ENCODE data around the gene NAV1. TPM values are rescaled to one million over a fixed set of nuclear protein-coding genes. Genes with fewer than 3 reads are reported as not detected.

Gene NAV1
- total and polyA plus RNA-seq, 4 donors: 43.6 to 96.3 (median 70.6) TPM

GRCh38 chr1:201568265-201568664 is 29.3 kb downstream of the NAV1 start:
- Histone ChIP-seq H3K27ac (ENCODE audit: low read depth, low read length) (no peak overlapping the region), H3K4me3 (ENCODE audit: low read depth, low read length) (no peak overlapping the region), H3K27me3 (ENCODE audit: control insufficient read depth, insufficient read depth, low read length) (no peaks in the 10 kb centered on the region), H3K4me1 (ENCODE audit: control insufficient read depth, insufficient read depth, low read length) (peaks cover 63% of the 10 kb centered on the region), H3K9me3 (ENCODE audit: control insufficient read depth, insufficient read depth, low read length) (no peaks in the 10 kb centered on the region), H3K36me3 (ENCODE audit: control insufficient read depth, insufficient read depth, low read length) (no peaks in the 10 kb centered on the region)
- no CpG with 5 or more reads among the region's 6 CpGs for WGBS (ENCODE audit: insufficient coverage)
- no peak for DNase-seq (ENCODE audit: low read depth in 4 of 6, low spot score in 6 of 6)

- H3K9me3 ChIP-seq (ENCODE audit: control insufficient read depth, insufficient read depth, low read length): no peaks in the 10 kb centered on the region
- H3K27ac ChIP-seq (ENCODE audit: low read depth, low read length): no peak overlapping the region
- H3K36me3 ChIP-seq (ENCODE audit: control insufficient read depth, insufficient read depth, low read length): no peaks in the 10 kb centered on the region
- WGBS (ENCODE audit: insufficient coverage): 89% methylated on average over 2 of the region's 4 CpGs
- H3K27me3 ChIP-seq (ENCODE audit: control insufficient read depth, insufficient read depth, low read length): no peaks in the 10 kb centered on the region
- H3K4me3 ChIP-seq (ENCODE audit: low read depth, low read length): no peak overlapping the region
- peaks cover 57% of the 10 kb centered on the region for H3K4me1 ChIP-seq (ENCODE audit: control insufficient read depth, insufficient read depth, low read length)
- no peak for DNase-seq (ENCODE audit: low read depth in 4 of 6, low spot score in 6 of 6)
Observed at GRCh38 chr1:201568859-201569294, 29.9 kb downstream of the NAV1 start.

DNA sequence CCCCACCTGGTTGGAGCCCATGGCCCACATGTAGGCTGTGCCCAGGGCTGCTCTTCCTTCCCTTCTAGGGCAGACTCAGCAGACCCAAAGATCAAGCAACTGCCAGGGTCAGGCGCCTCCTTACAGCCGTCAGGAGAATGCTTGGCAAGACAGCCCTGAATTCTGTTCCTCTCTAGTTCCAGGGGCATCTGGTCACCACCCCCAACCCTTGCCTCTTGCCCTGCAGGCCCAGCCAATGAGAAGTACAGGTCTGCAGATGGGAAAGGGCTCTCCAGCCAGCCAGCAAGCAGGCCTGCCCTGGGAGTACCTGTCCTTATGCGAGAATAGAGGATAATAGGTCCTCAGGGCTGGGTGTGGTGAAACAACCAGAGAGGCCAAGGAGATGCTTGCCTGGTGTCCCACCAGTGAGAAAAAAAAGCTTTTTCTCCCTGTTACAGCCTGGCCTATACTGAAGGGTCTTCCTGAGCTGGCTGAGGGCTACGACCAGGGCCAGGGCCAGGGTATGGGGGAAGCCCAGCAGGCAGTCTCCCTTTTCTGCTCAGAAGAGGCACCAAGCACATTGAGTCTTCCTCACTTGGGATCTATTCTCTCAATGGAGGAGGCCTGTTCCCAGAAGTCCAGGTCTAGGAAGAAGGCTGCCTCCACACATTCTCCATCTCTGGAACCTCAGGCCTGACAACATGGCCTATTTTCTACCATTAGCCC is 31.4 kb downstream of the NAV1 start:
- Histone ChIP-seq H3K9me3 (ENCODE audit: control insufficient read depth, insufficient read depth, low read length) (no peaks in the 10 kb centered on the region), H3K4me3 (ENCODE audit: low read depth, low read length) (no peak overlapping the region), H3K27ac (ENCODE audit: low read depth, low read length) (no peak overlapping the region), H3K27me3 (ENCODE audit: control insufficient read depth, insufficient read depth, low read length) (no peaks in the 10 kb centered on the region), H3K4me1 (ENCODE audit: control insufficient read depth, insufficient read depth, low read length) (peaks cover 47% of the 10 kb centered on the region), H3K36me3 (ENCODE audit: control insufficient read depth, insufficient read depth, low read length) (no peaks in the 10 kb centered on the region)
- no peak for DNase-seq (ENCODE audit: low read depth in 4 of 6, low spot score in 6 of 6)
- 93% methylated on average over 4 of the region's 4 CpGs for WGBS (ENCODE audit: insufficient coverage)

- H3K27ac ChIP-seq (ENCODE audit: low read depth, low read length): no peak overlapping the region
- peak in 1 of 6 donors; percentile 50 for DNase-seq (ENCODE audit: low read depth in 4 of 6, low spot score in 6 of 6)
Observed at GRCh38 chr1:201570886-201571624, 32.1 kb downstream of the NAV1 start.

DNA sequence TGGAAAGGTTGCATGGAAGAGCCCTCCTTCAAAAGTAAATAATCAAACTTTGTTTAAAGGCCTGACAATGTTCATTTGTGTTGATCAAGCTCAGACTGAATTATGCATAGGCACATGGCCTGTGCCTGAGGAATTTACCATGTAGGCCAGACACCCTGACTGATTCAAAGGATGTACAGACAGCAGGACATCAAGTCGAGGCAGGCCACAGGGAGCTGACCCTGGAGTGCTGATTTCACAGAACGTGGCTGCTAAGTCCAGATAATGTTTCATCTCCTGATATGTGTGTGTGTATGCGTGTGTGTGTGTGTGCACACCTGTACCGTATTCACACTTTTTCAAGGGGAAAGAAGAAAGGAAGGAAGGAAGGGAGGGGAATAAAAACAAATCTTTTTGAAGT is 34.1 kb downstream of the NAV1 start:
- no peaks in the 10 kb centered on the region for H3K27me3 ChIP-seq (ENCODE audit: control insufficient read depth, insufficient read depth, low read length)
- H3K4me1 ChIP-seq (ENCODE audit: control insufficient read depth, insufficient read depth, low read length): peaks cover 22% of the 10 kb centered on the region
- no peaks in the 10 kb centered on the region for H3K9me3 ChIP-seq (ENCODE audit: control insufficient read depth, insufficient read depth, low read length)
- DNase-seq (ENCODE audit: low read depth in 4 of 6, low spot score in 6 of 6): no peak
- 75% methylated on average over 4 of the region's 4 CpGs for WGBS (ENCODE audit: insufficient coverage)
- no peak overlapping the region for H3K27ac ChIP-seq (ENCODE audit: low read depth, low read length)
- no peak overlapping the region for H3K4me3 ChIP-seq (ENCODE audit: low read depth, low read length)
- H3K36me3 ChIP-seq (ENCODE audit: control insufficient read depth, insufficient read depth, low read length): no peaks in the 10 kb centered on the region

More at GRCh38 chr1:201570886-201571624, 32.1 kb downstream of the NAV1 start:
- no peak overlapping the region for H3K4me3 ChIP-seq (ENCODE audit: low read depth, low read length)
- H3K9me3 ChIP-seq (ENCODE audit: control insufficient read depth, insufficient read depth, low read length): no peaks in the 10 kb centered on the region
- WGBS (ENCODE audit: insufficient coverage): 56% methylated on average over 7 of the region's 10 CpGs
- peaks cover 39% of the 10 kb centered on the region for H3K4me1 ChIP-seq (ENCODE audit: control insufficient read depth, insufficient read depth, low read length)
- H3K27me3 ChIP-seq (ENCODE audit: control insufficient read depth, insufficient read depth, low read length): no peaks in the 10 kb centered on the region
- no peaks in the 10 kb centered on the region for H3K36me3 ChIP-seq (ENCODE audit: control insufficient read depth, insufficient read depth, low read length)

DNA sequence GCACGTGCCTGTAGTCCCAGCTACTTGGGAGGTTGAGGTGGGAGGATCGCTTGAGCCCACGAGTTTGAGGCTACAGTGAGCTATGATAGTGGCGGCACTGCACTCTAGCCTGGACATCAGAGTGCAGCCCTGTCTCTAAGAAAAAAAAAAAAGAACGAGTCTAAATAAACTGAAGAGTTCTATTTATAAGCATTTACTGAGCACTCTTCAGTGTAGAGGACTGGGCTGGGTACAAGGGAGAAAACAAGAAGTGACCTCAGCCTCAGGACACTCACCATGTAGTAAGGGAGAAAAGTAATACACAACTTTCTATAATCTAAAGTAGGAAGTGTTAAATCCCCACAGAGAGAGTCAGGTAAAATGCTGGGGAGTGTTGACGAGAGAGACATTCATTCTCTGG is 35.0 kb downstream of the NAV1 start:
- no peak overlapping the region for H3K27ac ChIP-seq (ENCODE audit: low read depth, low read length)
- no peak overlapping the region for H3K4me3 ChIP-seq (ENCODE audit: low read depth, low read length)
- no peaks in the 10 kb centered on the region for H3K9me3 ChIP-seq (ENCODE audit: control insufficient read depth, insufficient read depth, low read length)
- no peaks in the 10 kb centered on the region for H3K27me3 ChIP-seq (ENCODE audit: control insufficient read depth, insufficient read depth, low read length)
- DNase-seq (ENCODE audit: low read depth in 4 of 6, low spot score in 6 of 6): no peak
- peaks cover 14% of the 10 kb centered on the region for H3K4me1 ChIP-seq (ENCODE audit: control insufficient read depth, insufficient read depth, low read length)
- H3K36me3 ChIP-seq (ENCODE audit: control insufficient read depth, insufficient read depth, low read length): no peaks in the 10 kb centered on the region
- WGBS (ENCODE audit: insufficient coverage): 94% methylated on average over 4 of the region's 6 CpGs

DNA sequence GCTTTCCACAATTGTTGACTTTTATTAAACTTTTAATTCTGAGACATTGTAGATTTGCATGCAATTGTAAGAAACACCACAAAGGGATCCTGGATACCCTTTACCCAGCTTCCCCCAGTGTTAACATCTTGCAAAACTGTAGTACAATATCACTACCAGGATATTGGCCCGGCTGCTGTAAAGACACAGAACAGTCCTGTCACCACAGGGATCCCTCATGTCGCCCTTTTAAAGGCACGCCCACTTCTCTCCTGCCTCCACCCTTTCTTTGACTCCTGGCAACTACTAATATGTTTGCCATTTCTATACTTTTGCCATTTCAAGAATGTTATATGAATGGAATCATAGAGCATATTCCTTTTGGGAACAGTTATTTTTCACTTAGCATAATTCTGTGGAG is 37.0 kb downstream of the NAV1 start:
- Histone ChIP-seq H3K36me3 (ENCODE audit: control insufficient read depth, insufficient read depth, low read length) (no peaks in the 10 kb centered on the region), H3K9me3 (ENCODE audit: control insufficient read depth, insufficient read depth, low read length) (no peaks in the 10 kb centered on the region), H3K27me3 (ENCODE audit: control insufficient read depth, insufficient read depth, low read length) (no peaks in the 10 kb centered on the region), H3K4me1 (ENCODE audit: control insufficient read depth, insufficient read depth, low read length) (peaks cover 1% of the 10 kb centered on the region), H3K4me3 (ENCODE audit: low read depth, low read length) (no peak overlapping the region), H3K27ac (ENCODE audit: low read depth, low read length) (no peak overlapping the region)
- no peak for DNase-seq (ENCODE audit: low read depth in 4 of 6, low spot score in 6 of 6)
- WGBS (ENCODE audit: insufficient coverage): no CpG with 5 or more reads among the region's 3 CpGs

DNA sequence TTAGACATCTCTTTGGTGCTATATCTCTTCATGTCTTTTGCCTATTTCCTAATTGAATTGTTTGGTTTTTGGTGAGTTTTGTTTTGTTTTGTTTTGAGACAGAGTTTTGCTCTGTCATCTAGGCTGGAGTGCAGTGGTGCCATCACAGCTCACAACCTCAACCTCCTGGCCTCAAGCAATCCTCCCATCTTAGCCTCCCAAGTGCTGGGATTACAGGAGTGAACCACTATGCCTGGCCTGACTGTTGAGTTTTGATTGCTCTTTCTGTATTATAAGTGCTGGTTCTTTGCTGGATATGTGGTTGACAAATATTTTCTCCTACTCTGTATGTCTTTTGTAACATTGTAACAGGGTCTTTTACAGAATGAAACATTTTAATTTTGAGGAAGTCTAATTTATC is 38.0 kb downstream of the NAV1 start:
- Histone ChIP-seq H3K4me1 (ENCODE audit: control insufficient read depth, insufficient read depth, low read length) (no peaks in the 10 kb centered on the region), H3K9me3 (ENCODE audit: control insufficient read depth, insufficient read depth, low read length) (no peaks in the 10 kb centered on the region), H3K27me3 (ENCODE audit: control insufficient read depth, insufficient read depth, low read length) (no peaks in the 10 kb centered on the region), H3K4me3 (ENCODE audit: low read depth, low read length) (no peak overlapping the region), H3K27ac (ENCODE audit: low read depth, low read length) (no peak overlapping the region), H3K36me3 (ENCODE audit: control insufficient read depth, insufficient read depth, low read length) (no peaks in the 10 kb centered on the region)
- no peak for DNase-seq (ENCODE audit: low read depth in 4 of 6, low spot score in 6 of 6)

GRCh38 chr1:201578008-201578888 is 39.3 kb downstream of the NAV1 start:
- Histone ChIP-seq H3K27me3 (ENCODE audit: control insufficient read depth, insufficient read depth, low read length) (no peaks in the 10 kb centered on the region), H3K27ac (ENCODE audit: low read depth, low read length) (no peak overlapping the region), H3K4me1 (ENCODE audit: control insufficient read depth, insufficient read depth, low read length) (peaks cover 12% of the 10 kb centered on the region), H3K9me3 (ENCODE audit: control insufficient read depth, insufficient read depth, low read length) (no peaks in the 10 kb centered on the region), H3K36me3 (ENCODE audit: control insufficient read depth, insufficient read depth, low read length) (no peaks in the 10 kb centered on the region), H3K4me3 (ENCODE audit: low read depth, low read length) (no peak overlapping the region)
- DNase-seq (ENCODE audit: low read depth in 4 of 6, low spot score in 6 of 6): no peak
- WGBS (ENCODE audit: insufficient coverage): no CpG with 5 or more reads among the region's 5 CpGs
